Erythroblast (primary cell): Measurements from ENCODE around the gene SOBP.

Experiments used
- GATA1 ChIP-seq: IDR thresholded peaks from 2 replicates; pipeline ENCODE4 v1.6.1; 2011; ENCODE audit warnings: low read depth, mild to moderate bottlenecking, control low read depth, low read length, moderate library complexity
- POLR2A ChIP-seq: IDR thresholded peaks from 2 replicates; pipeline ENCODE4 v1.6.1; 2011; ENCODE audit warnings: mild to moderate bottlenecking, low read length

DNA sequence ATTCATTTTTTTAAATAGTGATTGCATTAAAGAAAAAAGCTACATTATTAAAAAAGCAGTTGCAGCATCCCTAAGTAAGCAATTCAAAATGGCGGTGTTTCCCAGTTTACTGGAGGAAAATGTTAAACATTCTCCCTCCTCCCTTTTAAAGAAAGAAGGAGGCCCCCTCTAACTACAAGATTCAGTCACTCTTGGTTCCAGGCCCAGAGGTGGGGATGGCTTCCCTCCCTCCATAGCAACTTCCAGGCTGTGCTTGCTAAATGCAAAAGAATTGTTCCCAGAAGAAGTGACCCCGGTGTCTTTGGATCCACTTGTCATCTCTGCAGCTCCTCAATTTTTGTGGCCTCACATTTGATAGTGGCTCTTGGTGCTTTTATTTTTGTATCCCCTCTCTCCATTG lies 165.9 kb downstream of the SOBP start:
- TF ChIP-seq POLR2A (no peak), GATA1 (no peak)
